Stimulated activated CD8-positive, alpha-beta memory T cell treated with anti-CD3 and anti-CD28 coated beads, Interleukin-12 subunit alpha, Interleukin-12 subunit beta, amount 100 ng/mL, for 1 hour (primary cell): Measurements from ENCODE around the gene PIP4P1.
A peak's percentile ranks its signal among the peaks of the same experiment; 100 is the strongest.

Experiments
- DNase-seq: peaks from one replicate; pipeline ENCODE4 v3.0.0-alpha.2; 2020; ENCODE audit warnings: low read depth

PIP4P1 gene

GRCh38 chr14:20435582-20436362, 25.5 kb downstream of the PIP4P1 start, which contains the start of gene KLHL33:
KLHL33 (minus strand) TSS chr14:20436166; CDS start chr14:20435811, 355 bp downstream.
- DNase-seq, result no peak

GRCh38 chr14:20434701-20435581, 26.3 kb downstream of the PIP4P1 start:
- DNase-seq, result no peak

GRCh38 chr14:20429801-20430669, 31.2 kb downstream of the PIP4P1 start:
- no peak for DNase-seq

GRCh38 chr14:20428802-20429201, 32.4 kb downstream of the PIP4P1 start:
- no peak for DNase-seq

GRCh38 chr14:20428010-20428365, 33.2 kb downstream of the PIP4P1 start:
- DNase-seq, result no peak

GRCh38 chr14:20427231-20428009, 33.8 kb downstream of the PIP4P1 start:
- no peak for DNase-seq

- no peak for DNase-seq
Observed at GRCh38 chr14:20424851-20425250, 36.4 kb downstream of the PIP4P1 start.

- DNase-seq, result no peak
Observed at GRCh38 chr14:20422886-20423285, 38.3 kb downstream of the PIP4P1 start.

- DNase-seq, result no peak
Observed at GRCh38 chr14:20421267-20421666, 40.0 kb downstream of the PIP4P1 start.

- DNase-seq, result no peak
Observed at GRCh38 chr14:20419419-20419818, 41.8 kb downstream of the PIP4P1 start.

- no peak for DNase-seq
Observed at GRCh38 chr14:20418501-20418909, 42.7 kb downstream of the PIP4P1 start.

GRCh38 chr14:20417250-20418186, 43.7 kb downstream of the PIP4P1 start:
- no peak for DNase-seq

- DNase-seq, result no peak
Observed at GRCh38 chr14:20416223-20416622, 45.0 kb downstream of the PIP4P1 start.

GRCh38 chr14:20415782-20416206, 45.4 kb downstream of the PIP4P1 start:
- peak; percentile 13 for DNase-seq

- no peak for DNase-seq
Observed at GRCh38 chr14:20413744-20414082, 47.5 kb downstream of the PIP4P1 start.

- peak; percentile 61 for DNase-seq
Observed at GRCh38 chr14:20412876-20413743, 48.1 kb downstream of the PIP4P1 start, which contains the start of gene TEP1. TEP1 (minus strand) TSS chr14:20413501; CDS start chr14:20408439, 5,062 bp downstream.

GRCh38 chr14:20412411-20412810, 48.8 kb downstream of the PIP4P1 start:
- DNase-seq, result no peak

- DNase-seq, result no peak
Observed at GRCh38 chr14:20409226-20409625, 52.0 kb downstream of the PIP4P1 start.
